ENCODE data around the gene SESN2. TPM values are rescaled to one million over a fixed set of nuclear protein-coding genes. Genes with fewer than 3 reads are reported as not detected.

The SESN2 gene
- total RNA-seq, 1 experiment from 2014 or later = 5.9 TPM

- no peak for DNase-seq (ENCODE audit: low read depth)
Measured at GRCh38 chr1:28249866-28250295, 9.4 kb upstream of the SESN2 start.

- no peak for DNase-seq (ENCODE audit: low read depth)
Measured at GRCh38 chr1:28256197-28256827, 3.0 kb upstream of the SESN2 start.

- no peak for DNase-seq (ENCODE audit: low read depth)
Measured at GRCh38 chr1:28257736-28258135, 1.6 kb upstream of the SESN2 start.

GRCh38 chr1:28258628-28259251 is 578 bp upstream of the SESN2 start:
- DNase-seq (ENCODE audit: low read depth) = peak; percentile 12

- peak; percentile 68 for DNase-seq (ENCODE audit: low read depth)
Measured at GRCh38 chr1:28259934-28260802, 850 bp downstream of the SESN2 start.

GRCh38 chr1:28260803-28261174 is 1.5 kb downstream of the SESN2 start:
- DNase-seq (ENCODE audit: low read depth) = no peak

- no peak for DNase-seq (ENCODE audit: low read depth)
Measured at GRCh38 chr1:28264897-28265296, 5.6 kb downstream of the SESN2 start.

- DNase-seq (ENCODE audit: low read depth) = no peak
Measured at GRCh38 chr1:28265577-28265976, 6.3 kb downstream of the SESN2 start.

GRCh38 chr1:28266920-28267322 is 7.6 kb downstream of the SESN2 start:
- no peak for DNase-seq (ENCODE audit: low read depth)

- DNase-seq (ENCODE audit: low read depth) = no peak
Measured at GRCh38 chr1:28267633-28268032, 8.3 kb downstream of the SESN2 start.

- DNase-seq (ENCODE audit: low read depth) = no peak
Measured at GRCh38 chr1:28269529-28269928, 10.2 kb downstream of the SESN2 start.

- no peak for DNase-seq (ENCODE audit: low read depth)
Measured at GRCh38 chr1:28272215-28272852, 13.0 kb downstream of the SESN2 start.

GRCh38 chr1:28273216-28273860 is 14.0 kb downstream of the SESN2 start:
- no peak for DNase-seq (ENCODE audit: low read depth)

- DNase-seq (ENCODE audit: low read depth) = no peak
Measured at GRCh38 chr1:28278763-28279162, 19.4 kb downstream of the SESN2 start.

GRCh38 chr1:28279721-28280120 is 20.4 kb downstream of the SESN2 start:
- no peak for DNase-seq (ENCODE audit: low read depth)

GRCh38 chr1:28280501-28280900 is 21.2 kb downstream of the SESN2 start:
- peak; percentile 28 for DNase-seq (ENCODE audit: low read depth)

GRCh38 chr1:28280977-28281381 is 21.7 kb downstream of the SESN2 start:
- no peak for DNase-seq (ENCODE audit: low read depth)

- no peak for DNase-seq (ENCODE audit: low read depth)
Measured at GRCh38 chr1:28281608-28282425, 22.5 kb downstream of the SESN2 start.

GRCh38 chr1:28282426-28283407 is 23.4 kb downstream of the SESN2 start:
- no peak for DNase-seq (ENCODE audit: low read depth)

GRCh38 chr1:28286111-28286510 is 26.8 kb downstream of the SESN2 start:
- no peak for DNase-seq (ENCODE audit: low read depth)
